H9 (cell line): ENCODE results near the gene AKR7A3. TPM values are rescaled to one million over a fixed set of nuclear protein-coding genes. Genes with fewer than 3 reads are reported as not detected.

Experiments used
- DNase-seq: peaks from one replicate; pipeline ENCODE4 v3.0.0-alpha.2; 2017
- H2AFZ ChIP-seq: one replicate; pipeline ENCODE4 v1.6.1; 2013; ENCODE audit warnings: mild to moderate bottlenecking, low read length, control low read depth, moderate library complexity
- H2AK5ac ChIP-seq: 2 replicates; pipeline ENCODE4 v1.6.1; 2013; ENCODE audit warnings: low read length, control low read depth, mixed read lengths; ENCODE audit not compliant: insufficient read length
- H2BK120ac ChIP-seq: one replicate; pipeline ENCODE4 v1.6.1; 2013; ENCODE audit warnings: low read depth, mild to moderate bottlenecking, low read length, control low read depth, inconsistent platforms; ENCODE audit not compliant: poor library complexity, severe bottlenecking
- H2BK12ac ChIP-seq: 2 replicates; pipeline ENCODE4 v1.6.1; 2013; ENCODE audit warnings: low read length, control low read depth, mixed read lengths, low read depth; ENCODE audit not compliant: insufficient read length
- H2BK15ac ChIP-seq: 2 replicates; pipeline ENCODE4 v1.6.1; 2013; ENCODE audit warnings: low read depth, low read length, control low read depth
- H2BK20ac ChIP-seq: one replicate; pipeline ENCODE4 v1.6.1; 2013; ENCODE audit warnings: low read depth, mild to moderate bottlenecking, low read length, control low read depth, inconsistent platforms; ENCODE audit not compliant: poor library complexity, severe bottlenecking
- H2BK5ac ChIP-seq: 2 replicates; pipeline ENCODE4 v1.6.1; 2013; ENCODE audit warnings: low read length, control low read depth, mixed read lengths; ENCODE audit not compliant: insufficient read length
- H3K14ac ChIP-seq: 2 replicates; pipeline ENCODE4 v1.6.1; 2013; ENCODE audit warnings: low read length, control low read depth; ENCODE audit not compliant: insufficient read depth
- H3K18ac ChIP-seq: 2 replicates; pipeline ENCODE4 v1.6.1; 2013; ENCODE audit warnings: low read depth, mild to moderate bottlenecking, mixed read lengths, low read length, control low read depth; ENCODE audit not compliant: insufficient read length
- H3K23ac ChIP-seq: 2 replicates; pipeline ENCODE4 v1.6.1; 2013; ENCODE audit warnings: low read length, control low read depth, mixed read lengths, low read depth; ENCODE audit not compliant: insufficient read length
- H3K23me2 ChIP-seq: 2 replicates; pipeline ENCODE4 v1.6.1; 2013; ENCODE audit warnings: low read depth, mild to moderate bottlenecking, mixed read lengths, low read length, control low read depth; ENCODE audit not compliant: insufficient read length, poor library complexity, severe bottlenecking
- H3K27ac ChIP-seq: 2 replicates; pipeline ENCODE4 v1.5.1; 2013; ENCODE audit warnings: low read length, control low read depth, mixed read lengths, low read depth; ENCODE audit not compliant: insufficient read length
- H3K27me3 ChIP-seq: 2 replicates; pipeline ENCODE4 v1.6.1; 2013; ENCODE audit warnings: low read length, control low read depth, inconsistent platforms; ENCODE audit not compliant: insufficient read depth
- H3K4ac ChIP-seq: 2 replicates; pipeline ENCODE4 v1.6.1; 2013; ENCODE audit warnings: low read depth, mild to moderate bottlenecking, control low read depth, inconsistent platforms, low read length, moderate library complexity
- H3K4me1 ChIP-seq: 2 replicates; pipeline ENCODE4 v1.6.1; 2013; ENCODE audit warnings: low read length, control low read depth, inconsistent platforms; ENCODE audit not compliant: insufficient read depth
- H3K4me2 ChIP-seq: 2 replicates; pipeline ENCODE4 v1.6.1; 2013; ENCODE audit warnings: low read length, control low read depth, mixed read lengths; ENCODE audit not compliant: insufficient read length, insufficient read depth
- H3K56ac ChIP-seq: 2 replicates; pipeline ENCODE4 v1.6.1; 2013; ENCODE audit warnings: low read depth, mild to moderate bottlenecking, mixed read lengths, low read length, control low read depth; ENCODE audit not compliant: insufficient read length
- H3K79me1 ChIP-seq: 2 replicates; pipeline ENCODE4 v1.6.1; 2013; ENCODE audit warnings: low read depth, mild to moderate bottlenecking, moderate library complexity, low read length, control low read depth, inconsistent platforms; ENCODE audit not compliant: insufficient read depth, poor library complexity, severe bottlenecking
- H3K79me2 ChIP-seq: 2 replicates; pipeline ENCODE4 v1.6.1; 2013; ENCODE audit warnings: low read length, control low read depth, inconsistent platforms; ENCODE audit not compliant: insufficient read depth
- H3K9ac ChIP-seq: 2 replicates; pipeline ENCODE4 v1.6.1; 2013; ENCODE audit warnings: low read length, control low read depth, mixed read lengths; ENCODE audit not compliant: insufficient read length; ENCODE audit errors: extremely low read depth
- H3K9me3 ChIP-seq: one replicate; pipeline ENCODE4 v1.6.1; 2013; ENCODE audit warnings: low read depth, low read length, inconsistent platforms; ENCODE audit not compliant: control insufficient read depth
- H3T11ph ChIP-seq: one replicate; pipeline ENCODE4 v1.6.1; 2013; ENCODE audit warnings: mild to moderate bottlenecking, low read length, control low read depth, inconsistent platforms
- H4K20me1 ChIP-seq: one replicate; pipeline ENCODE4 v1.6.1; 2013; ENCODE audit not compliant: control insufficient read depth, insufficient read length, insufficient read depth
- H4K5ac ChIP-seq: 2 replicates; pipeline ENCODE4 v1.6.1; 2013; ENCODE audit warnings: low read depth, mild to moderate bottlenecking, mixed read lengths, low read length, control low read depth; ENCODE audit not compliant: insufficient read length
- H4K8ac ChIP-seq: replicated peaks from 2 replicates; pipeline ENCODE4 v1.6.1; 2013; ENCODE audit warnings: low read length, control low read depth, mixed read lengths, low read depth; ENCODE audit not compliant: insufficient read length
- H4K91ac ChIP-seq: 2 replicates; pipeline ENCODE4 v1.6.1; 2013; ENCODE audit warnings: low read depth, mild to moderate bottlenecking, moderate library complexity, mixed read lengths, low read length, control low read depth; ENCODE audit not compliant: insufficient read length
- H3K27ac Mint-ChIP-seq, 3 experiments: 2 replicates in 2 of 3; 3 replicates in 1 of 3; pipeline ENCODE4 v1.8.0; 2020 to 2021; ENCODE audit warnings: mixed read lengths in 3 of 3, mild to moderate bottlenecking in 1 of 3, moderate library complexity in 1 of 3
- H3K27me3 Mint-ChIP-seq: 2 replicates; pipeline ENCODE4 v1.8.0; 2021; ENCODE audit warnings: low read depth, mild to moderate bottlenecking, moderate library complexity, mixed read lengths
- H3K36me3 Mint-ChIP-seq, 3 experiments: 2 replicates in 2 of 3; 3 replicates in 1 of 3; pipeline ENCODE4 v1.8.0; 2020 to 2021; ENCODE audit warnings: low read depth in 3 of 3, mixed read lengths in 3 of 3; ENCODE audit not compliant: insufficient read depth in 1 of 3
- H3K4me1 Mint-ChIP-seq, 2 experiments: 2 replicates each; pipeline ENCODE4 v1.8.0; 2020; ENCODE audit warnings: mixed read lengths in 2 of 2
- H3K4me3 Mint-ChIP-seq, 2 experiments: 2 replicates in 1 of 2; 3 replicates in 1 of 2; pipeline ENCODE4 v1.8.0; 2020 to 2021; ENCODE audit warnings: mild to moderate bottlenecking in 2 of 2, mixed read lengths in 2 of 2, moderate library complexity in 1 of 2
- H3K9me3 Mint-ChIP-seq, 2 experiments: 2 replicates in 1 of 2; 3 replicates in 1 of 2; pipeline ENCODE4 v1.8.0; 2020; ENCODE audit warnings: mild to moderate bottlenecking in 2 of 2, mixed read lengths in 2 of 2, moderate library complexity in 1 of 2
- CTCF ChIP-seq: fragments of 200-600 bp; sonication (generic); conservative IDR thresholded peaks from 3 replicates; pipeline ENCODE4 v1.8.0; 2021; ENCODE audit warnings: antibody characterized with exemption, mild to moderate bottlenecking
- WGBS: extraction: QIAGEN DNeasy Blood & Tissue Kit; methylation state at CpG from one replicate; pipeline ENCODE4 v1.1.7; 2013; ENCODE audit warnings: missing lambda C conversion rate, low lambda C conversion rate, mixed read lengths; ENCODE audit not compliant: insufficient read length; ENCODE audit errors: extremely low coverage; 5-methylcytosine and 5-hydroxymethylcytosine counted together
- total RNA-seq: library from RNA; stranded (reverse); gene quantifications from 2 replicates; pipeline ENCODE4 v1.2.1, GENCODE V29; 2021

Gene AKR7A3
- total RNA-seq, 1 experiment from 2014 or later = 0.74 TPM

DNA sequence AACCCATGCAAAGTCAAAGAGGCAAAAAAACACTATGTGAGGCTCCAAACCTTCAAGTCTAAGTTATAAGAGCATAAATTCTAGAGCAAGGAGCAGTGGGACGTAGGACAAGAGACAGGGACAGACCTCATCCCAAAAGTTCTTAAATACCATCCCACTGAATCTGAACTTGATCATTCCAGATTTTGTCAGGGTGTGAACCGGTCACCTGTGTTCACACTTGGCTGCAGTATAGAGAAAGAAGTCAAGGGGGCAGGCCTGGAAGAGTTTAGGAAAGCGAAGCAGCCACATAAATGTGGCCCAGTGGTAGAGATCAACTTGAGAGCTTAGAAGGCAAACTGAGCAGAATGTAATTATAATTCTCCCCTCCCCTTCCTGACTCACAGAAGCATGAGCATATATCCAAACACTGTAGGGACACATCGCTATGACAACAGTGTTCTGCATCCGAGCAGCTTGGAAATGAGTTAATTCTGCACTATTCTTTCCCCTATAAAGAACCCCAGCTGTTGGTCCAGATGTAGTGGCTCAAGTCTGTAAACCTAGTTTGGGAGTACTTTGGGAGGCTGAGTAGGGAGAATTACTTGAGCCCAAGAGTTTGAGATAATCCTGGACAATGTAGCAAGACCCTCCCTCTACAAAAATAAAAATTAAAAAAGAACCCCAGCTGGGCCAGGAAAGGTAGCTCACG, 20.7 kb upstream of the AKR7A3 start:
- Histone ChIP-seq H2BK12ac (no peak overlapping the region), H3K4me1 (no peaks in the 10 kb centered on the region), H2BK5ac (no peak overlapping the region), H2BK15ac (no peak overlapping the region), H3K79me2 (no peaks in the 10 kb centered on the region), H4K20me1 (no peaks in the 10 kb centered on the region), H3K4me2 (no peak overlapping the region), H2BK20ac (no peak overlapping the region), H3K18ac (no peak overlapping the region), H4K8ac (no peak overlapping the region), H3K9me3 (no peaks in the 10 kb centered on the region), H3K23ac (no peak overlapping the region), H2BK120ac (no peak overlapping the region), H4K5ac (no peak overlapping the region), H3K56ac (no peak overlapping the region), H3K23me2 (peaks cover 13% of the 10 kb centered on the region), H3T11ph (no peak overlapping the region), H3K9ac (no peak overlapping the region), H2AK5ac (no peak overlapping the region), H3K79me1 (no peaks in the 10 kb centered on the region), H3K27ac (no peak overlapping the region), H2AFZ (no peak overlapping the region), H3K14ac (no peak overlapping the region), H3K4ac (no peak overlapping the region), H4K91ac (no peak overlapping the region), H3K27me3 (no peaks in the 10 kb centered on the region)
- H3K9me3 Mint-ChIP-seq = no peaks in the 10 kb centered on the region
- DNase-seq = no peak
- no peak overlapping the region; a peak in 2 of 7 replicates for H3K27ac Mint-ChIP-seq
- no peaks in the 10 kb centered on the region; the same call in 1 of the 2 replicates for H3K27me3 Mint-ChIP-seq
- TF ChIP-seq CTCF = no peak
- H3K36me3 Mint-ChIP-seq = peaks cover 16 to 46% (median 41%) of the 10 kb centered on the region in 3 experiments
- WGBS = no CpG with 5 or more reads among the region's 6 CpGs
- peaks cover 17 to 19% of the 10 kb centered on the region in 2 experiments for H3K4me1 Mint-ChIP-seq
- no peak overlapping the region for H3K4me3 Mint-ChIP-seq
